ENCODE measurements around the gene TOPORS. TPM values are rescaled to one million over a fixed set of nuclear protein-coding genes. Genes with fewer than 3 reads are reported as not detected.
A peak's percentile ranks its signal among the peaks of the same experiment; 100 is the strongest.
"Not testable (repeated sequence)": the region's sequence is repeated elsewhere in the genome, so short reads cannot be mapped to it uniquely, and the experiment has no call there.

TOPORS gene
- total RNA-seq, 1 donor from 2014 or later: 8.7 TPM

- DNase-seq (ENCODE audit: missing footprints) (peak; percentile 67), ATAC-seq (peak; percentile 91)
- intact Hi-C loops (cut with DNase I): loop anchor here (1.0 to 2.0 kb wide), 2 partner anchors 21 to 45 kb away; partner anchors contain the start of gene RIGI
Measured at GRCh38 chr9:32571969-32572899, 19.8 kb upstream of the TOPORS start.

GRCh38 chr9:32570262-32570661, 17.9 kb upstream of the TOPORS start:
- ATAC-seq (no peak), DNase-seq (ENCODE audit: missing footprints) (no peak)
- intact Hi-C loops (cut with DNase I): no loop called here

- DNase-seq (ENCODE audit: missing footprints) (peak; percentile 42), ATAC-seq (no peak)
- intact Hi-C loops (cut with DNase I): no loop called here
Measured at GRCh38 chr9:32566770-32567169, 14.4 kb upstream of the TOPORS start.

GRCh38 chr9:32565967-32566366, 13.6 kb upstream of the TOPORS start:
- no peak for DNase-seq (ENCODE audit: missing footprints)
- intact Hi-C loops (cut with DNase I): no loop called here
- ATAC-seq: no peak

GRCh38 chr9:32558408-32558934, 6.1 kb upstream of the TOPORS start:
- ATAC-seq (no peak), DNase-seq (ENCODE audit: missing footprints) (no peak)
- intact Hi-C loops (cut with DNase I): no loop called here

GRCh38 chr9:32554591-32554990, 2.2 kb upstream of the TOPORS start:
- no peak for ATAC-seq
- DNase-seq (ENCODE audit: missing footprints): no peak
- intact Hi-C loops (cut with DNase I): loop anchor here (5.0 kb wide), 1 partner anchor 918 kb away; the partner anchor contains the start of gene NOL6

GRCh38 chr9:32554107-32554506, 1.7 kb upstream of the TOPORS start:
- ATAC-seq: no peak
- DNase-seq (ENCODE audit: missing footprints): no peak
- intact Hi-C loops (cut with DNase I): loop anchor here (5.0 kb wide), 1 partner anchor 918 kb away; the partner anchor contains the start of gene NOL6

- DNase-seq (ENCODE audit: missing footprints) (peak; percentile 66), ATAC-seq (peak; percentile 12)
- intact Hi-C loops (cut with DNase I): loop anchor here (1.0 to 5.0 kb wide), 2 partner anchors 21 to 921 kb away; partner anchors contain the start of gene NOL6
Measured at GRCh38 chr9:32551276-32552051, 922 bp downstream of the TOPORS start.

GRCh38 chr9:32550562-32551275, 1.7 kb downstream of the TOPORS start:
- intact Hi-C loops (cut with DNase I): loop anchor here (1.0 to 5.0 kb wide), 2 partner anchors 22 to 922 kb away; partner anchors contain the start of gene NOL6
- DNase-seq (ENCODE audit: missing footprints) (peak; percentile 96), ATAC-seq (peak; percentile 87)

- no peak for DNase-seq (ENCODE audit: missing footprints)
Measured at GRCh38 chr9:32550150-32550561, 2.2 kb downstream of the TOPORS start.

GRCh38 chr9:32548213-32548612, 4.2 kb downstream of the TOPORS start:
- DNase-seq (ENCODE audit: missing footprints): peak; percentile 57
- intact Hi-C loops (cut with DNase I); ATAC-seq: not testable (repeated sequence)

More at GRCh38 chr9:32550150-32550561, 2.2 kb downstream of the TOPORS start:
- intact Hi-C loops (cut with DNase I): loop anchor here (5.0 kb wide), 1 partner anchor 922 kb away; the partner anchor contains the start of gene NOL6
- ATAC-seq: no peak

- ATAC-seq: no peak
Measured at GRCh38 chr9:32545884-32546283, 6.5 kb downstream of the TOPORS start.

GRCh38 chr9:32543047-32543446, 9.3 kb downstream of the TOPORS start:
- intact Hi-C loops (cut with DNase I): no loop called here
- no peak for ATAC-seq
- no peak for DNase-seq (ENCODE audit: missing footprints)

More at GRCh38 chr9:32545884-32546283, 6.5 kb downstream of the TOPORS start:
- no peak for DNase-seq (ENCODE audit: missing footprints)
- intact Hi-C loops (cut with DNase I): loop anchor here (2.0 kb wide), 1 partner anchor 19 kb away; the partner anchor contains the start of gene RIGI

- DNase-seq (ENCODE audit: missing footprints) (no peak), ATAC-seq (no peak)
- intact Hi-C loops (cut with DNase I): no loop called here
Measured at GRCh38 chr9:32533816-32534215, 18.6 kb downstream of the TOPORS start.

- no peak for ATAC-seq
- intact Hi-C loops (cut with DNase I): no loop called here
- DNase-seq (ENCODE audit: missing footprints): no peak
Measured at GRCh38 chr9:32533336-32533735, 19.1 kb downstream of the TOPORS start.

- no peak for DNase-seq (ENCODE audit: missing footprints)
- intact Hi-C loops (cut with DNase I): loop anchor here (2.0 to 10.0 kb wide), 4 partner anchors 20 to 142 kb away; partner anchors contain the start of genes ACO1 and NDUFB6
- no peak for ATAC-seq
Measured at GRCh38 chr9:32526707-32527048, 25.7 kb downstream of the TOPORS start.

GRCh38 chr9:32526041-32526706, 26.2 kb downstream of the TOPORS start, which contains the start of gene RIGI:
Gene RIGI (minus strand): TSS chr9:32526196. CDS start chr9:32526166, 30 bp downstream.
- intact Hi-C loops (cut with DNase I): loop anchor here (2.0 to 10.0 kb wide), 4 partner anchors 21 to 141 kb away; partner anchors contain the start of genes ACO1 and NDUFB6
- DNase-seq (ENCODE audit: missing footprints) (peak; percentile 97), ATAC-seq (peak; percentile 96)

Measured in Right ventricle myocardium inferior (tissue), 1 donor.